Brain pericyte (primary cell): ENCODE data around the gene SLC6A19.
"Not testable (repeated sequence)": the region's sequence is repeated elsewhere in the genome, so short reads cannot be mapped to it uniquely, and the experiment has no call there.

Source experiments
- DNase-seq: peaks from one replicate; pipeline ENCODE4 v3.0.0-alpha.2; 2012; ENCODE audit warnings: low read depth, low spot score

The SLC6A19 gene

DNA sequence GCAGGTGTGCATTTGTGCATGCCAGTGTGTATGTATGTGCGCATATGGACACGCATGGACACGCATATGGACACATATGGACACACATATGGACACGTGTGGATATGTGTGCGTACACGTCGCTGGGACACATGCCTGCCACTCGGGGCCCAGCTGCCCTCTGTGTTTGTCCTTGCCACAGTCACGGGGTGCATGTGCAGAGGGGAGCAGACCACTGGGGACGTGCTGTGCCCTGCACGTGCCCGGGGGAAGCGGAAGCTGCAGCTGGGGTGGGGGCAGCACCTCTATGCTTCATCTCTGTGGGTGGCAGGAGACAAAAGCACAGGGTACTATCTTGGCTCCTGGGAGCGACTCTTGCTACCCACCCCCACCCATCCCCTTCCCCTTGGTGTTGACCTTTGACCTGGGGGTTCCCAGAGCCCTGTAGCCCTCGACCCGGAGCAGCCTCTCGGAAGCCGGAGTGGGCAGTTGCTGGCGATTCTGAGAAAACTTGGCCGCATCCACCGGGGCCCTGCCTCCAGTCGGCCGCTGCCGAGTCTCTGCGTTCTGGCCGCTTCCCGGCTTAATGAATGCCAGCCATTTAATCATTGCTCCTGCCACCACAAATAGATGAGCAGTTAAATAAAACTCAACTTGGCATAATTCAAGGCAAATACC lies 21.4 kb downstream of the SLC6A19 start:
- no peak for DNase-seq

- no peak for DNase-seq
Observed at GRCh38 chr5:1223278-1223670, 21.9 kb downstream of the SLC6A19 start.

DNA sequence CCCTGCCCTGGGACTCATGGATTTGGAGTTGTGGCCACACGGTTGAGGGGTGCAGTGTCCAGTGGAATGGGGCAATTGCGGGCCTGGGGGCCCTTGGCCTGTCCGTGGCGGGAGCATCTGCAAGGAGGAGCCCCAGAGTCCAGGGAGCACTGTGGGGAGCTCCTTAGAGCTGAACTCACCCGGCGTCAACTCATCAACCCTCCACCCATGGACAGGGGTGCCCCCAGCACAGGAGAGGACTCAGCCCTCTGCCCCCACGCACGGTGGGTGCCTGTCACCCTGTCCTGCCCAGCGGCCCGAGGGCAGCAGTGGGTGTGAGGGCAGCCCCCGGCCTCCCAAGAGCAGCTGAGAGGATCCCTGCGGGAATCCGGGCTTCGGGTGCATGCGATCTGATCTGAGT lies 23.2 kb downstream of the SLC6A19 start:
- no peak for DNase-seq

DNA sequence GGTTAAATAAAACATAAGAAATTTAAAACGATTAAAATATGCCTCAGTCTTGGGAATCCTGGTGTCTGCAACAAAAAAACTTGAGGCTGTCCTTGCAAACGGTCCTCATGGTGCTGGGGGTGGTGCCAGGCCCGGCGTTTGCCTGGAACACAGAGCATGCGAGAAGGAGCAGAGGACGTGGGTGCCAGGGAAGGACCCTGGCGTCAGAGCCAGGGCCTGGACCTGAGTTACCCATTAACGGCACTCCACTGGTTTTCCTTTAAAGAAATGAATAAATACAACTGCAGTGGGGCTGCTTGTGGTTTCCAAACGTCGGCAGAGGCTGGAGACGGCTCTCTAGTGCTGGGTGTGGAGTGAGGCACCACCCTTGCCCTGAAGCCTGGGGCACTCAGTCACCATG lies 23.7 kb downstream of the SLC6A19 start, which contains the start of gene SLC6A18:
SLC6A18 (plus strand) TSS at position 301 of the 400 bp plus-strand sequence; CDS start at position 398, 97 bp downstream.
- no peak for DNase-seq

GRCh38 chr5:1226231-1226630 lies 24.8 kb downstream of the SLC6A19 start:
- no peak for DNase-seq

DNA sequence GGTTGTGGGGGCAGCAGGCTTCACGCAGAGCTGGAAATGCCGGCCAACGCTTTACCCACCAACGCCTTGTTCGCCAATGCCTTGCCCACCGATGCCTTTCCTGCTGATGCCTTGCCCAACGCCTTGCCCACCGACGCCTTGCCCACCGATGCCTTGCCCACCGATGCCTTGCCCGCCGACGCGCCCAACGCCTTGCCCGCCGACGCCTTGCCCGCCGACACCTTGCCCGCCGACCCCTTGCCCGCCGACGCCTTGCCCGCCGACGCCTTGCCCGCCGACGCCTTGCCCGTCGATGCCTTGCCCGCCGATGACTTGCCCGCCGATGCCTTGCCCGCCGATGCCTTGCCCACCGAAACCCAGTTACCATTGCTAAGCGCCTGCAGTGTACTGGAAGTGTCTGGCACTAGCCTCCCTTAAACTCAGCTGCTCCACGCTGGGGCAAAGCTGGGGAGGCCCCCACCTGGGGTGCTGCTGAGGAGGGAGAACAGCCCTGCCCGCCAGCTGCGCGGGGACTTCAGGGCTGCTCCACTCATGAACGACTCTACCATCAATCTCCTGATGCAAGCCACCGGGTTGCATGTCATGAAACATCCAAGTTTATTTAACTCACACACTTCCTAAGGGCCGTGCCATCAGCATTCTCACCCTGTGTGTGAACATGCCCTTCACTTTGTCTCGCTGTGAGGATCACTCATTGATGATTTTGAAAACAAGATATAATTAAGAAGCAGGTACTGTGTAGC lies 25.6 kb downstream of the SLC6A19 start:
- DNase-seq, result no peak

DNA sequence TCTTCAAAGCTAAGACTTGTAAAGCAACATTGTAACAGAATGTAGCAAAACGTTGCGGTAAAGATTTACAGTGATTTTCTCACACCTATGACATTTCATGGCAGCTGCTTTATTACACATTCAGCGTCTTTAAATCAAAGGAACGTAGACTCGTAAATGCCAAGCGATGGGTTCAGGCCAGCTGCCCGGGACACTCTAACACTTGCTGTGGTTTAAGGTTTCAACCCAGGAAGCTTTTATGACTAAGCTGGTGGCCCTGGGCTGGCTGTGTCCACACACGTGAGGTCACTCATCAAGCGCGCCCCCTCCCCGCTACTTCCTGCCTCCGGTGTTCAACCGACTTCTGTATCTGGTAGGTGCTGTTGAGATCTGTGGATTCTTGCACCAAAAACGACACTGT lies 26.3 kb downstream of the SLC6A19 start:
- DNase-seq, result no peak

GRCh38 chr5:1228120-1228519 lies 26.7 kb downstream of the SLC6A19 start:
- no peak for DNase-seq

DNA sequence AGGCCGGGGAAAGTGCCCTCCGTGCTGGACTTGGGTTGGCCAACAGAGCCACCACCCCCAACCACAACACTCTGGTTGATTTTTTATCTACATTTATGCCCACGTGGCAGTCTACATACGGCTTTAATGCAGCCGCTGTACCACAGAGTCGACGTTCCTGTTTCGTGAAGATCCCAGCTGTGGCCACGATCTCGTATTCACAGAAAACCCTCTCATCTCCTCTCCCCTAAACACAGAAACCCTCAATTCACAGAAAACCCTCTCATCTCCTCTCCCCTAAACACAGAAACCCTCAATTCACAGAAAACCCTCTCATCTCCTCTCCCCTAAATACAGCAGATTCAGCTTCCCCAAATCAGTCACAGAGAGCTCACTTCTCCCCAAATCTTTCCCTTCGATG lies 27.6 kb downstream of the SLC6A19 start:
- DNase-seq, result not testable (repeated sequence)

GRCh38 chr5:1229822-1230221 lies 28.4 kb downstream of the SLC6A19 start:
- DNase-seq, result no peak

DNA sequence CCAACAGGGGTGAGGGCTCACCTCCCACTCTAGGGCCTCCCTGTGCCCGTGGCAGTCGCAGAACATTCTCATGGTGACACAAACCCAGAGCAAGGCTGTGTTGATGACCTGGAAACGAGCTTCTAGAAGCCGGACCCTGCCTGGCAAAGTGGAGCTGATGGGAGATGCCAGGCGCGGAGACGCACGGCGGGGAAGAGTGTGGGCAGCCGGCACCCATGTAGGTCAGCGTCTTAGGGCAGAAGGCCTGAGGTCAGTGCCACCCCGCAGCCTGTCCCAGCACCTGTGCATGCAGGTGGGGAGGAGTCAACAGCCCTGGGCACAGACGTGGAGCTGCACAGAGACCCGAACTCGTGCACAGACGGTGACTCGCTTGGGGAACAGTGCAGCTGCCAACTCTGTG lies 29.2 kb downstream of the SLC6A19 start:
- DNase-seq, result no peak

DNA sequence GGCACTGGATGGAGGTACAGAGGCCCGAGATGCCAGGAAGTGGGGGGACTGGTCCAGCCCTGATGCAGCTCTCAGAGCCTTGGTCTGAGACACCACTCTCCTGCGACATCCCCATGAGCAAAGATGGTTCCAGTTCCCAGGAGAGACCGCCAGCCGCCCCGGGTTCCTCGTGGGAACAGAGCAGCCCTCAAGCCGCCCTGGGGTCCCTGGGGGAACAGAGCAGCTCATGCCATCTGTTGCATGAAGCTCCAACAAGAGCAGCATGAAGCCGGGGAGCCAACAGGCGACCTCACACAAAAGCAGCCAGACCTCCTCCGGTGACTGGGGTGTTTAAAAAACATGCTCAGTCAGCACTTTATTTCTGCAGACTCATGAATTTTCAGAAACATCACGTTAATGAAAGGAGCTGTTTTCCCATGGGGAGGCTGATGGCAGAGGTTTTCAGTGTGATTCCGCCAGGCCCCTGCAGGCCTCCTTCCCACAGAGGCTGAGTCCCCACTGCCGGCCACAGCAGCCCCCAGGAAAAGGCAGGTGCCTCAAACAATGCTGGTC lies 30.0 kb downstream of the SLC6A19 start:
- DNase-seq, result no peak

GRCh38 chr5:1232780-1233179 lies 31.4 kb downstream of the SLC6A19 start:
- no peak for DNase-seq

DNA sequence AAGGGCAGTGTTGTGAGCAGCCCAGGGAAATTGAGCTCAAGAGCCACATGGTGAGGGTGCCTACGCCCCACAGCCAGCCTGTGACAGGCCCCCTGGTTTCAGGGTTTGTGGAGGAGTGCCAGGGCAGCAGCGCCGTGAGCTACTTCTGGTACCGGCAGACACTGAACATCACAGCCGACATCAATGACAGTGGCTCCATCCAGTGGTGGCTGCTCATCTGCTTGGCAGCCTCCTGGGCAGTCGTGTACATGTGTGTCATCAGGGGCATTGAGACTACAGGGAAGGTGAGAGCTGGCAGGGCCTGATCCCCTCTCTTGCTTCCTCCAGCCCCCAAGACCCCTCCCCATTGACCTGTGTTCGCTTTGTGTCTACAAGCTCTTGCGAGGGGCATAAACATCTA lies 34.0 kb downstream of the SLC6A19 start:
- no peak for DNase-seq

DNA sequence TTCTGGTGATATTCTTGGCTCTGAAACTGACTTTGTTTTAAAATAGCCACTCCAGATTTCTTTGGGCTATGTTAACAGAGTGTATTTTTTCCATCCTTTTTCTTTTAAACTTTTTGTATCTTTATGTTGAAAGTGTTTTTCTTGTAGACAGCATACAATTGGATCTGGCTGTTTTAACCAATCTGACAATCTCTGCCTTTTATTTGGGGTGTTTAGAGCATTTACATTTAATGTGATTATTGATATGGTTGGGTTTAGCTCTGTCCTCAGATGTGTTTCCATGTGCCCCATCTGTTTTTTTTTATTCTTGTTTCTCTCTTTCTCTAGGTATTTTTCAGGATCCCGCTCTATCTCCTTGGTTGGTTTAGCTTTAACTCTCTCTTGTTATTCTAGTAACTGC lies 34.4 kb downstream of the SLC6A19 start:
- DNase-seq, result no peak

DNA sequence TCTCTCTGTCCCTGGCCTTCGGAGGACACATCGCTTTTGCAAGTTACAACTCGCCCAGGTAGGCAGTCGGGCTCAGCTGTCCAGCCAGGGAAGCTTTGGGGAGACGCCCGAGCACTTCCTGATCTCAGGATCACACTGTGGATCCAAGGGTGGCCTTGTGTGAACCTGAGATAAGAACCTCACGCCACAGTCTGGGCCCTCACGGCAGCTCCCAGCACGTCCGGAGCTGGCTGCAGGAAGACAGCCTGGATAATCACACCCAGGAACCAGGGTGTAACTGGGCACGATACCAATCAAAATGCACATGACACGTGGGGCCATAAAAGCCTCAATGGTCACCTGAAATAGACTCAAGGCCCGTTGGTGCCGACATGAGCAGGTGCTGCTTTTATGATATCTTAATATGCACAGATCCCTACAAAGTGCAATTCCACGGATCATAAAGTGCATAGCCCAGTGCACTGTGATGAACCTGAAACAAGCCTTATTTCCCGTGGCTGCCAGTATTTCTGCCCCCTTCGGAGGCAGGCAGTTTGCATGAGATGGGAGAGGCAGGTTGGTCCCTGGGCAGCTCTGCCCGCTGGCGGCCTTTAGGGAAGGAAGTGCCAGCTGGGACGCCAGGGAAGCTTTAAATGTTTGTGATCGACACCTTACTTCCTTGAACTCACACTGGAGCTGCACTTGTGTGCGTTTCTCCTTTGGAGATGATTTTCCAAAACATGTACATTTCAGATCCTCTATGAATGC lies 38.3 kb downstream of the SLC6A19 start:
- DNase-seq, result no peak

GRCh38 chr5:1240496-1241260 lies 39.3 kb downstream of the SLC6A19 start:
- DNase-seq, result no peak

- DNase-seq, result no peak
Observed at GRCh38 chr5:1241509-1242080, 40.2 kb downstream of the SLC6A19 start.

DNA sequence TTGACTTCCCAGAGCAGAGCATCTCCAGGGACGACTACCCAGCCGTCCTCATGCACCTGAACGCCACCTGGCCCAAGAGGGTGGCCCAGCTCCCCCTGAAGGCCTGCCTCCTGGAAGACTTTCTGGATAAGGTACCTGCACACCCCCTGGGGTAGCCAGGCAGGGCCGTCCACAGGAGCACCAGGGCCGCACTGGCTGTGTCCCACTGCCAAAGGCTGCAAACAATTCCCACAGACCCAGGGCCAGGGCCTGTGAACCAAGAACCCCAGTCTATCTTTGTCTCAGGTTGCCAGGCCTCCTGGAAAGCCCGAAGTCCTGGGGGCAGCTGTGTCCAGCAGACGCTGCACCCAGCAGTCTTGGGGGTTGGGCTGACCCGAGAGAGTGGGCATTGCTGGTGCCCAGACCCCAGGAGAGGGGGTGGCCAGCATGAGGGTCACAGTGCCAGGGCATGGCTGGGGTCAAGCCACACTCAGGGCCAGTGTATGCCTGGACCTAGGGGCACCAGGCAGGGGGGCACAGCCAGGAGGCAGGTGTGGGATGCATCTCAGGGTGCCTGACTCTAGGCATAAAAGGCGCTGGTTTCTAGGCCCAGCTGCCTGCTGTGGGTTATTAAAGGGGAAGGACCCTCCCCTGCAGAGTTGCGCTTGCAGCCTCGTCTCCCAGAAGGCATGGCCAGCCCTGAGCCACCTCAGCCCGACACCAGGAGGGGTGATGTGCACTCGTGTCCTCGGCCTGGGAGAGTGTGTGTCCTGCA lies 41.5 kb downstream of the SLC6A19 start:
- DNase-seq, result no peak

DNA sequence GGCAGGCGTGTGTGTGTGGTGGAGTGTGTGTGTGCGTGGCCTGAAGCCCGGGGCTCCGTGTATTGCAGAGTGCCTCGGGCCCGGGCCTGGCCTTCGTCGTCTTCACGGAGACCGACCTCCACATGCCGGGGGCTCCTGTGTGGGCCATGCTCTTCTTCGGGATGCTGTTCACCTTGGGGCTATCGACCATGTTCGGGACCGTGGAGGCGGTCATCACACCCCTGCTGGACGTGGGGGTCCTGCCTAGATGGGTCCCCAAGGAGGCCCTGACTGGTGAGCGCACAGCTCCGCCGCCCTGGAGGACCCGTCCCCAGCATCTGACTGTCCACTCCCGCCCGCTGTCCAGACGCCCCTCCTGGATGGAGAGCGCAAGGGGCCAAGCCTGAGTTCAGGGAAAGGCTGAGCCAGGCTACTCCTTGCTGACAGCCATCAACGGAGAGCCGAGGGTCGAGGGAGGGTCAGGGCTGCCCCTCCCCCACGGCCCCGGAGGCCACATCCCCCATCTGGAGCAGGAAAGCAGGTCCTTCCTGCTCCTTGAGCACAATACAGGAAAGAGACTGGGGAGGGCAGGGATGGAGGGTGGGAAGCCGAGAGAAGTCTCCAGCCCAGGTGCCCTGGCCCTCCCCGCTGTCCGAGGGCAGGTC lies 42.2 kb downstream of the SLC6A19 start:
- no peak for DNase-seq
